PC-3 (cell line): ENCODE results near the gene SYNCRIP. TPM values are rescaled to one million over a fixed set of nuclear protein-coding genes. Genes with fewer than 3 reads are reported as not detected.
A peak's percentile ranks its signal among the peaks of the same experiment; 100 is the strongest.

Source experiments
- ATAC-seq: fragments of 200-7000 bp; cut with Tn5 transposase; 2 replicates; pipeline ENCODE4 v1.9.1; 2020; ENCODE audit warnings: mild to moderate bottlenecking, moderate library complexity
- BruUV-seq: library from RNA; stranded (reverse); fragments of 400-500 nt; replicated peaks from 2 replicates; lab custom pipeline; 2021; lab: Mats Ljungman, UMichigan
- CTCF ChIA-PET: fragments of 300-600 bp; sonication (Branson Sonifier 250); formaldehyde crosslinking; loops from one replicate; lab custom pipeline; 2022; ENCODE audit warnings: antibody characterized with exemption; lab: Charles Lee
- POLR2A ChIA-PET: fragments of 300-600 bp; sonication (Branson Sonifier 250); formaldehyde crosslinking; loops from one replicate; lab custom pipeline; 2022; ENCODE audit warnings: antibody characterized with exemption; ENCODE audit not compliant: unreplicated experiment; lab: Charles Lee
- DNase-seq: peaks from one replicate; pipeline ENCODE4 v3.0.0-alpha.2; 2015
- H2AFZ ChIP-seq: fragments of 300-600 bp; sonication (generic); 2 replicates; pipeline ENCODE4 v1.6.0; 2016; ENCODE audit warnings: antibody characterized with exemption, low read length
- H3F3A ChIP-seq: fragments of 300-600 bp; sonication (generic); one replicate; pipeline ENCODE4 v1.6.0; 2017; ENCODE audit warnings: antibody characterized with exemption, low read length, control low read depth, mild to moderate bottlenecking; ENCODE audit not compliant: unreplicated experiment
- H3K27ac ChIP-seq: fragments of 300-600 bp; sonication (generic); 2 replicates; pipeline ENCODE4 v1.5.1; 2016; ENCODE audit warnings: mild to moderate bottlenecking, low read length
- H3K27me3 ChIP-seq: fragments of 300-600 bp; sonication (generic); 2 replicates; pipeline ENCODE4 v1.6.1; 2016; ENCODE audit warnings: low read length, mixed read lengths
- H3K36me3 ChIP-seq: fragments of 300-600 bp; sonication (generic); 2 replicates; pipeline ENCODE4 v1.6.1; 2016; ENCODE audit warnings: low read depth, mixed run types, low read length, mixed read lengths
- H3K4me1 ChIP-seq: fragments of 300-600 bp; sonication (generic); 2 replicates; pipeline ENCODE4 v1.5.1; 2016; ENCODE audit warnings: low read length; ENCODE audit not compliant: insufficient read depth
- H3K4me2 ChIP-seq: fragments of 300-600 bp; sonication (generic); 2 replicates; pipeline ENCODE4 v1.6.0; 2016; ENCODE audit warnings: low read length
- H3K4me3 ChIP-seq: fragments of 300-600 bp; sonication (generic); 2 replicates; pipeline ENCODE4 v1.5.1; 2016; ENCODE audit warnings: mild to moderate bottlenecking, low read length, mixed read lengths
- H3K79me2 ChIP-seq: fragments of 300-600 bp; sonication (generic); 2 replicates; pipeline ENCODE4 v1.6.1; 2017; ENCODE audit warnings: low read length, mixed read lengths
- H3K9ac ChIP-seq: fragments of 300-600 bp; sonication (generic); 2 replicates; pipeline ENCODE4 v1.6.0; 2016; ENCODE audit warnings: mild to moderate bottlenecking, low read length
- H3K9me2 ChIP-seq: fragments of 300-600 bp; sonication (generic); replicated peaks from 2 replicates; pipeline ENCODE4 v1.6.1; 2016; ENCODE audit warnings: mixed run types, low read length, mixed read lengths
- H3K9me3 ChIP-seq: fragments of 300-600 bp; sonication (generic); 2 replicates; pipeline ENCODE4 v1.6.1; 2016; ENCODE audit warnings: low read length, mixed read lengths
- H4K20me1 ChIP-seq: fragments of 300-600 bp; sonication (generic); 2 replicates; pipeline ENCODE4 v1.6.1; 2016; ENCODE audit warnings: low read length, mixed read lengths
- EZH2 ChIP-seq: fragments of 300-600 bp; sonication (generic); IDR thresholded peaks from one replicate; pipeline ENCODE4 v1.6.1; 2017; ENCODE audit warnings: antibody characterized with exemption, mild to moderate bottlenecking, low read length; ENCODE audit not compliant: unreplicated experiment
- EZH2phosphoT487 ChIP-seq: fragments of 300-600 bp; sonication (generic); IDR thresholded peaks from 2 replicates; pipeline ENCODE4 v1.6.1; 2018; ENCODE audit warnings: mild to moderate bottlenecking, antibody characterized with exemption, low read length, borderline replicate concordance
- intact Hi-C: fragments of 100-400 bp; cut with micrococcal nuclease; formaldehyde crosslinking; loops from 2 replicates; pipeline ENCODE4 v1.9.0; 2023
- total RNA-seq: library from RNA; depleted of rRNA; stranded (reverse); fragments of >200 nt; gene quantifications from 2 replicates; pipeline ENCODE4 v1.2.3, GENCODE V29; 2014
- TF ChIP-seq, protein P1 (sequence below): fragments of 300-600 bp; sonication (generic); conservative IDR thresholded peaks from 2 replicates; pipeline ENCODE4 v1.5.1; 2017; ENCODE audit warnings: antibody characterized with exemption, low read depth, mild to moderate bottlenecking, low read length

The SYNCRIP gene
- total RNA-seq, 1 experiment from 2014 or later = 63.8 TPM

DNA sequence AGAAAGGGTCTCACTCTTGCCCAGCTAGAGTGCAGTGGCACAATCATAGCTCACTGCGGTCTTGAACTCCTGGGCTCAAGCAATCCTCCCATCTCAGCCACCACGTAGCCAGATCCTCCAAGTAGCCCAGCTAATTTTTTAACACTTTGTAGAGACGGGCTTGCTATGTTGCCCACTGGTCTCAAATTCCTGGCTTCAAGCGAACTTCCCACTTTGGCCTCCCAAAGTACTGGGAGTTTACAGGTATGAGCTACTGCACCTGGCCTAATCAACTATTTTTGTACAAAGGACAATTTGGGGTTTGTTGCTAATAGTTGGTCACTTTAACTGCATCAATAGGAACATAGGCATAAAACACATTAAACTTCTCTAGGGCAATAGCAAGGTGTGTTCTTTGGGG, 29.9 kb upstream of the SYNCRIP start:
- Histone ChIP-seq H3K9ac (no peak overlapping the region), H3K4me3 (no peak overlapping the region), H3K9me3 (no peaks in the 10 kb centered on the region), H4K20me1 (peaks cover 39% of the 10 kb centered on the region), H3K79me2 (peaks cover 37% of the 10 kb centered on the region), H3K4me1 (peaks cover 20% of the 10 kb centered on the region), H3K27ac (no peak overlapping the region), H3K27me3 (no peaks in the 10 kb centered on the region), H3K36me3 (peaks cover 29% of the 10 kb centered on the region), H3F3A (peaks cover 3% of the 10 kb centered on the region), H3K4me2 (no peak overlapping the region), H2AFZ (no peak overlapping the region), H3K9me2 (no peaks in the 10 kb centered on the region)
- POLR2A ChIA-PET = no interaction called here
- CTCF ChIA-PET = no interaction called here
- intact Hi-C loops = loop anchor here (10.0 kb wide), 1 partner anchor 78 kb away; the partner anchor contains the start of gene SNX14
- BruUV-seq = no TSS peak
- TF ChIP-seq EZH2phosphoT487 (no peak), EZH2 (no peak)
- TF ChIP-seq, protein P1, sequence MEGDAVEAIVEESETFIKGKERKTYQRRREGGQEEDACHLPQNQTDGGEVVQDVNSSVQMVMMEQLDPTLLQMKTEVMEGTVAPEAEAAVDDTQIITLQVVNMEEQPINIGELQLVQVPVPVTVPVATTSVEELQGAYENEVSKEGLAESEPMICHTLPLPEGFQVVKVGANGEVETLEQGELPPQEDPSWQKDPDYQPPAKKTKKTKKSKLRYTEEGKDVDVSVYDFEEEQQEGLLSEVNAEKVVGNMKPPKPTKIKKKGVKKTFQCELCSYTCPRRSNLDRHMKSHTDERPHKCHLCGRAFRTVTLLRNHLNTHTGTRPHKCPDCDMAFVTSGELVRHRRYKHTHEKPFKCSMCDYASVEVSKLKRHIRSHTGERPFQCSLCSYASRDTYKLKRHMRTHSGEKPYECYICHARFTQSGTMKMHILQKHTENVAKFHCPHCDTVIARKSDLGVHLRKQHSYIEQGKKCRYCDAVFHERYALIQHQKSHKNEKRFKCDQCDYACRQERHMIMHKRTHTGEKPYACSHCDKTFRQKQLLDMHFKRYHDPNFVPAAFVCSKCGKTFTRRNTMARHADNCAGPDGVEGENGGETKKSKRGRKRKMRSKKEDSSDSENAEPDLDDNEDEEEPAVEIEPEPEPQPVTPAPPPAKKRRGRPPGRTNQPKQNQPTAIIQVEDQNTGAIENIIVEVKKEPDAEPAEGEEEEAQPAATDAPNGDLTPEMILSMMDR = no peak
- DNase-seq (no peak), ATAC-seq (no peak)

- H3K9me2 ChIP-seq = no peaks in the 10 kb centered on the region
- H3K27ac ChIP-seq = no peak overlapping the region
- no peak overlapping the region for H3K4me3 ChIP-seq
- H3K4me2 ChIP-seq = no peak overlapping the region
- no peaks in the 10 kb centered on the region for H3K27me3 ChIP-seq
- ChIA-PET POLR2A (no interaction called here), CTCF (no interaction called here)
- peaks cover 32% of the 10 kb centered on the region for H3K79me2 ChIP-seq
- no TSS peak for BruUV-seq
- no peaks in the 10 kb centered on the region for H3K9me3 ChIP-seq
- H3K4me1 ChIP-seq = peaks cover 20% of the 10 kb centered on the region
- no peak overlapping the region for H2AFZ ChIP-seq
- peaks cover 23% of the 10 kb centered on the region for H3K36me3 ChIP-seq
- no peak for DNase-seq
- no peak for ATAC-seq
- H3K9ac ChIP-seq = no peak overlapping the region
- H4K20me1 ChIP-seq = peaks cover 34% of the 10 kb centered on the region
- intact Hi-C loops = loop anchor here (10.0 kb wide), 1 partner anchor 77 kb away; the partner anchor contains the start of gene SNX14
- TF ChIP-seq, protein P1 = no peak
- peaks cover 3% of the 10 kb centered on the region for H3F3A ChIP-seq
Measured at GRCh38 chr6:85672050-85672449, 29.4 kb upstream of the SYNCRIP start.

GRCh38 chr6:85670573-85670972, 27.9 kb upstream of the SYNCRIP start:
- DNase-seq = peak; percentile 38
- POLR2A ChIA-PET = no interaction called here

More at GRCh38 chr6:85670573-85670972, 27.9 kb upstream of the SYNCRIP start:
- peaks cover 8% of the 10 kb centered on the region for H3K36me3 ChIP-seq
- H3K4me3 ChIP-seq = no peak overlapping the region
- ATAC-seq = peak; percentile 8; the same call in 1 of the 2 replicates
- TF ChIP-seq EZH2phosphoT487 = no peak
- TF ChIP-seq, protein P1 = no peak
- no peak for TF ChIP-seq EZH2
- H3K9me3 ChIP-seq = no peaks in the 10 kb centered on the region
- no peak overlapping the region for H3K27ac ChIP-seq
- H3K9me2 ChIP-seq = no peaks in the 10 kb centered on the region
- intact Hi-C loops = loop anchor here (10.0 kb wide), 1 partner anchor 76 kb away; the partner anchor contains the start of gene SNX14
- H3K27me3 ChIP-seq = no peaks in the 10 kb centered on the region
- no peak overlapping the region for H3K4me2 ChIP-seq
- peaks cover 7% of the 10 kb centered on the region for H3K4me1 ChIP-seq
- peaks cover under 1% of the 10 kb centered on the region for H3F3A ChIP-seq
- peaks cover 19% of the 10 kb centered on the region; the same call in 1 of the 2 replicates for H4K20me1 ChIP-seq
- H3K9ac ChIP-seq = no peak overlapping the region
- H3K79me2 ChIP-seq = peaks cover 17% of the 10 kb centered on the region
- CTCF ChIA-PET = no interaction called here
- no TSS peak for BruUV-seq
- H2AFZ ChIP-seq = no peak overlapping the region
